NCI-H2107 treated with DMSO at 0.1 percent for 48 hours (cell line): ENCODE measurements around the gene NIT2.
"Not testable (repeated sequence)": the region's sequence is repeated elsewhere in the genome, so short reads cannot be mapped to it uniquely, and the experiment has no call there.

ENCODE experiments used
- DNase-seq: peaks from one replicate; lab custom pipeline; 2025; ENCODE audit not compliant: unreplicated experiment; lab: John Stamatoyannopoulos, UW

The NIT2 gene

GRCh38 chr3:100336229-100336628 lies 1.7 kb downstream of the NIT2 start:
- DNase-seq: not testable (repeated sequence)

GRCh38 chr3:100338911-100339310 lies 4.4 kb downstream of the NIT2 start:
- no peak for DNase-seq

- no peak for DNase-seq
These were observed 5.2 kb downstream of the NIT2 start for GRCh38 chr3:100339786-100340185.

- DNase-seq: no peak
These were observed 6.0 kb downstream of the NIT2 start for GRCh38 chr3:100340527-100340926.

GRCh38 chr3:100348727-100349126 lies 14.2 kb downstream of the NIT2 start:
- DNase-seq: no peak

GRCh38 chr3:100351770-100352169 lies 17.2 kb downstream of the NIT2 start:
- DNase-seq: not testable (repeated sequence)

GRCh38 chr3:100352296-100353231 lies 18.0 kb downstream of the NIT2 start:
- no peak for DNase-seq

GRCh38 chr3:100354850-100355249 lies 20.3 kb downstream of the NIT2 start:
- no peak for DNase-seq

- no peak for DNase-seq
These were observed 23.9 kb downstream of the NIT2 start for GRCh38 chr3:100358413-100358812.

GRCh38 chr3:100359035-100359434 lies 24.5 kb downstream of the NIT2 start:
- DNase-seq: no peak

GRCh38 chr3:100360757-100361496 lies 26.4 kb downstream of the NIT2 start:
- no peak for DNase-seq

GRCh38 chr3:100361897-100362296 lies 27.3 kb downstream of the NIT2 start:
- DNase-seq: no peak

GRCh38 chr3:100364421-100364820 lies 29.9 kb downstream of the NIT2 start:
- DNase-seq: no peak

- no peak for DNase-seq
These were observed 31.9 kb downstream of the NIT2 start for GRCh38 chr3:100366424-100366823.

- no peak for DNase-seq
These were observed 33.9 kb downstream of the NIT2 start for GRCh38 chr3:100368441-100368840.

- no peak for DNase-seq
These were observed 36.2 kb downstream of the NIT2 start for GRCh38 chr3:100370756-100371155.

GRCh38 chr3:100374521-100374920 lies 40.0 kb downstream of the NIT2 start:
- DNase-seq: no peak

- DNase-seq: no peak
These were observed 41.7 kb downstream of the NIT2 start for GRCh38 chr3:100376301-100376700.

GRCh38 chr3:100384733-100385525 lies 50.4 kb downstream of the NIT2 start:
- DNase-seq: no peak

GRCh38 chr3:100386437-100387074 lies 52.0 kb downstream of the NIT2 start:
- no peak for DNase-seq

- DNase-seq: no peak
These were observed 54.5 kb downstream of the NIT2 start for GRCh38 chr3:100389025-100389424.
